ENCODE results near the gene CDC73. TPM values are rescaled to one million over a fixed set of nuclear protein-coding genes. Genes with fewer than 3 reads are reported as not detected.

CDC73 gene
- total RNA-seq, 4 donors from 2014 or later, result 26.2 to 208 (median 54.6) TPM

- intact Hi-C loops (cut with DNase I; ENCODE audit: low total_unique reads), result no loop called here
- 65 to 68% methylated on average over 1 of the region's 1 CpG for WGBS, 2 donors (ENCODE audit: low coverage in 1 of 2)
- no peak for TF ChIP-seq EP300 (IDR thresholded peaks at IDR 0.05; ENCODE audit: low read depth)
- no peak for TF ChIP-seq POLR2AphosphoS5 (IDR thresholded peaks at IDR 0.05)
- TF ChIP-seq CTCF (IDR thresholded peaks at IDR 0.05), result no peak
- TF ChIP-seq POLR2A (IDR thresholded peaks at IDR 0.05), result no peak
- H3K4me3 ChIP-seq, result no peak overlapping the region
- peaks cover 0 to 39% (median 19%) of the 10 kb centered on the region in 4 donors for H3K36me3 ChIP-seq
- H3K27me3 ChIP-seq, result no peaks in the 10 kb centered on the region
- in situ Hi-C loops (cut with MboI; ENCODE audit: low pct_ligation_motif_present in 1 of 4, low pct_unique_long_range_greater_than_20kb in 1 of 4, low sequenced_read_pairs in 3 of 4), result no loop called here
- no peak overlapping the region for H3K27ac ChIP-seq
- no peaks in the 10 kb centered on the region for H3K9me3 ChIP-seq
- H3K4me1 ChIP-seq, result no peaks in the 10 kb centered on the region
- no peak for DNase-seq
Observed at GRCh38 chr1:193085263-193085662, 36.6 kb upstream of the CDC73 start.

GRCh38 chr1:193086342-193086741 lies 35.5 kb upstream of the CDC73 start:
- Histone ChIP-seq H3K4me1 (no peaks in the 10 kb centered on the region), H3K27ac (no peak overlapping the region), H3K27me3 (no peaks in the 10 kb centered on the region), H3K4me3 (no peak overlapping the region), H3K9me3 (no peaks in the 10 kb centered on the region), H3K36me3 (peaks cover 0 to 37% (median 17%) of the 10 kb centered on the region in 4 donors)
- in situ Hi-C loops (cut with MboI; ENCODE audit: low pct_ligation_motif_present in 1 of 4, low pct_unique_long_range_greater_than_20kb in 1 of 4, low sequenced_read_pairs in 3 of 4) (no loop called here), intact Hi-C loops (cut with DNase I; ENCODE audit: low total_unique reads) (no loop called here)
- TF ChIP-seq POLR2A (IDR thresholded peaks at IDR 0.05) (no peak), CTCF (IDR thresholded peaks at IDR 0.05) (no peak), EP300 (IDR thresholded peaks at IDR 0.05; ENCODE audit: low read depth) (no peak), POLR2AphosphoS5 (IDR thresholded peaks at IDR 0.05) (no peak)
- no peak for DNase-seq
- 88 to 91% methylated on average over 3 of the region's 3 CpGs for WGBS, 2 donors (ENCODE audit: low coverage in 1 of 2)

- no peaks in the 10 kb centered on the region for H3K27me3 ChIP-seq
- intact Hi-C loops (cut with DNase I; ENCODE audit: low total_unique reads) (no loop called here), in situ Hi-C loops (cut with MboI; ENCODE audit: low pct_ligation_motif_present in 1 of 4, low pct_unique_long_range_greater_than_20kb in 1 of 4, low sequenced_read_pairs in 3 of 4) (no loop called here)
- no peaks in the 10 kb centered on the region for H3K9me3 ChIP-seq
- no peak overlapping the region for H3K4me3 ChIP-seq
- 40 to 63% methylated on average over 1 to 3 of the region's 3 CpGs for WGBS, 2 donors (ENCODE audit: low coverage in 1 of 2)
- TF ChIP-seq POLR2AphosphoS5 (IDR thresholded peaks at IDR 0.05) (no peak), POLR2A (IDR thresholded peaks at IDR 0.05) (no peak), CTCF (IDR thresholded peaks at IDR 0.05) (no peak), EP300 (IDR thresholded peaks at IDR 0.05; ENCODE audit: low read depth) (no peak)
- H3K4me1 ChIP-seq, result no peaks in the 10 kb centered on the region
- no peak overlapping the region for H3K27ac ChIP-seq
- no peak for DNase-seq
- H3K36me3 ChIP-seq, result peaks cover 0 to 30% (median 9%) of the 10 kb centered on the region in 4 donors
Observed at GRCh38 chr1:193087893-193088292, 33.9 kb upstream of the CDC73 start.

GRCh38 chr1:193090865-193091264 lies 31.0 kb upstream of the CDC73 start:
- intact Hi-C loops (cut with DNase I; ENCODE audit: low total_unique reads), result no loop called here
- Histone ChIP-seq H3K4me1 (no peaks in the 10 kb centered on the region), H3K27ac (no peak overlapping the region), H3K27me3 (no peaks in the 10 kb centered on the region), H3K9me3 (no peaks in the 10 kb centered on the region), H3K4me3 (no peak overlapping the region), H3K36me3 (peaks cover 0 to 14% (median 4%) of the 10 kb centered on the region in 4 donors)
- 40 to 52% methylated on average over 1 of the region's 1 CpG for WGBS, 2 donors (ENCODE audit: low coverage in 1 of 2)
- no peak for DNase-seq
- in situ Hi-C loops (cut with MboI; ENCODE audit: low pct_ligation_motif_present in 1 of 4, low pct_unique_long_range_greater_than_20kb in 1 of 4, low sequenced_read_pairs in 3 of 4), result no loop called here
- no peak for TF ChIP-seq CTCF (IDR thresholded peaks at IDR 0.05)
- no peak for TF ChIP-seq POLR2A (IDR thresholded peaks at IDR 0.05)
- no peak for TF ChIP-seq EP300 (IDR thresholded peaks at IDR 0.05; ENCODE audit: low read depth)
- no peak for TF ChIP-seq POLR2AphosphoS5 (IDR thresholded peaks at IDR 0.05)

All from transverse colon (tissue), 4 donors.